D721Med (cell line): ENCODE measurements around the gene MORF4L2.

Experiments used
- DNase-seq: peaks from one replicate; pipeline ENCODE4 v3.0.0; 2011; ENCODE audit warnings: low spot score; ENCODE audit not compliant: insufficient read length
- FAIRE-seq: peaks from 2 replicates; lab custom pipeline; 2011; peaks lifted over from hg19 to GRCh38; lab: Jason Lieb, UNC
- CTCF ChIP-seq: IDR thresholded peaks from 2 replicates; pipeline ENCODE4 v1.5.1; 2012; ENCODE audit warnings: mild to moderate bottlenecking, control low read depth; ENCODE audit not compliant: insufficient read depth; ENCODE audit errors: missing control alignments

Gene MORF4L2

DNA sequence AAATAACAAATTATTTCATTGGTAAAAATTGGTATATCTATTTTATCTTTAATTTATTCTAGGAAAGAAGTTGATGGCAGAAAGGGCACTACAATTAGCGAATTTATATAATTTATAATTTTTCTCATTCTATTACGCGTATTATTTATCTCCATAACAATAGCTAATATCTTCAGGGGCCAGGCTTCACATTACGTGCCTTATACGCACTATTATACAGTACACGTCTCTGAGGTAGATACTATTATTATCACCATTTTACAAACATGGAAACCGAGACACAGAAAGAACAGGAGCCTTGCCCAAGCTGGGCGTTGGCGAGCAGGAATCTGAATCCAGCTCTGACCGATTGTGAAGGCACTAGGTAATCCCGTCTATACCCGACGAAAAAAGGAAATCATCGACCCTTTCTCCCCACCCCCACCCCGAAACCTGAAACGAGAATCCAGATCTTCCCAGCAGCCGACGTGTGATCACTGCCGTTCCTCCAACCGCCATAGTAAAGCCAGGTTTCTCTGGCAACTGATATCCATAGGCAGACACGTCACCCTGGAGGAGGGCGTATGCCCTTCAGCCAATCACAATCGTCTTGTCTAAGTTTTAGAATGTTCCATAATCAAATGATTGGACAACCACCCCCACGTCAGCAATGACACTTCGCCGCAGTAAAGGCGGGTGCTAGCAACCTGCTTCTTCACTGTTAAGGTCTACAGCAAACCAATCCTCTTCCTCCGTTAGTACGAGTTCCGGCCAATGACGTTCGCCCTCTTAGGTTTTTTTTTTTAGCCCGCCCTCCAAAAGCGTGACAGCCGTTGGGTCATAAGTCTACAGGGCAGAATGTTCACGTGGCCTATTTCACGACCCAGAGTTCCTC lies at the start of gene MORF4L2:
MORF4L2 (minus strand) TSS at position 501 of the 874 bp plus-strand sequence. CDS start 9,672 bp downstream, outside the sequence.
- peak; percentile 94 for FAIRE-seq
- no peak for TF ChIP-seq CTCF
- DNase-seq: no peak

GRCh38 chrX:103734125-103734760 lies 47.7 kb upstream of the MORF4L2 start:
- FAIRE-seq (no peak), DNase-seq (no peak)
- no peak for TF ChIP-seq CTCF

DNA sequence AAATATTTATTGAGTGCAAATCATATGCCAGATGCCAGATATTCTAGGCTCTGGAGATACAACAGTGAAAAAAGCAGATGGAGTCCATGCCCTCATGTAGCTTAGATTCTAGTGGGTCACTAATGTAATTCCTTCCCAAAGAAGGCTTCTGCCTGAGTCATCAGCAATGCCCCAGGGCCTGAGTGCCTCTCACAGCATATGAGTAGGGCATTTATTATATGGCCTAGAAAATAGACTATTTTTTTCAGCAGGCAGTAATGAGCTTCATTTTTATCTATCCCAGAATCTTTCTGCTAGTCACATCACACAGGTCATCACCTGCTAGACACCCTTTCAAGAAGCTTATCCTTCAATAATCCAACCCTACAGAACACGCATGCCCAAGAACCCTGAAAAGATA lies 46.5 kb upstream of the MORF4L2 start:
- TF ChIP-seq CTCF: no peak
- no peak for FAIRE-seq
- no peak for DNase-seq

DNA sequence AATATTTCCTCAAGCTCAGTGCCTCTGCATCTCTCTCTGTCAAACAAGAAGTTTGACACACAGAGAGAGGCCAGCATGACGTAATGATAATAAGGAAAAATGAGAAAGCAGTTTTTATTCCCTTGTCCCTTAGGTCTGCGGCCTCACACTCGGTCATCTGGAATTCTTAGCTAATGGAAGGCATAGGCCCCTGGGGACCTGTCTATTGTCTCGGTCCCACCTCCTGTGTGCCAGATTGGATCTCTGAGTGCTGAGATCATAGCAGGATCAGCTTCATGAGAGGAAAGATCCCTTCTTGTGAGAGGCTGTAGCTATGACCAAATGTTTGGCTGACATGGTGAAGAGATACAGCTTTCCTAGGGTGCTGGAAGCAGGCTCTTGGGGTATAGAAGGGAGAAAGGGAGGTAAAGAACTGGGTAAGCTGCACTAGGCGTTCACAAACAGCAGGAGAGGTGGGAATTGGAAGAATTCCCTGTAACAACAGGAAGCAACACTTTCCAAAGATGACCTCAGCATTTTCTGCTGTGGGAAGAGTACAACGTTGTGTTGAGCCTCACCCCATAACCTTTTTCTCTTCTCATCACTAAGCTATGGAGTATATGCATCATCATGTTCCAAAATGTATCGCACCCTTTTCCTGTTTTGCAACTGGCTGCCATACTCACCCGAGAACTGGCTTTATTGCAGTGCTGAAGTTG lies 44.4 kb upstream of the MORF4L2 start:
- DNase-seq: no peak
- no peak for TF ChIP-seq CTCF

GRCh38 chrX:103730147-103730795 lies 43.8 kb upstream of the MORF4L2 start:
- DNase-seq (no peak), FAIRE-seq (no peak)
- no peak for TF ChIP-seq CTCF

More for the DNA sequence above, 44.4 kb upstream of the MORF4L2 start:
- FAIRE-seq: no peak

- FAIRE-seq (no peak), DNase-seq (no peak)
- TF ChIP-seq CTCF: no peak
Observed at GRCh38 chrX:103729015-103729414, 42.5 kb upstream of the MORF4L2 start.
